Measurements from ENCODE around the gene MYH8. TPM values are rescaled to one million over a fixed set of nuclear protein-coding genes. Genes with fewer than 3 reads are reported as not detected.

Gene MYH8
- polyA plus RNA-seq, 1 of the 3 experiments (the other 2 are of a cell fraction), result under 0.01 TPM

DNA sequence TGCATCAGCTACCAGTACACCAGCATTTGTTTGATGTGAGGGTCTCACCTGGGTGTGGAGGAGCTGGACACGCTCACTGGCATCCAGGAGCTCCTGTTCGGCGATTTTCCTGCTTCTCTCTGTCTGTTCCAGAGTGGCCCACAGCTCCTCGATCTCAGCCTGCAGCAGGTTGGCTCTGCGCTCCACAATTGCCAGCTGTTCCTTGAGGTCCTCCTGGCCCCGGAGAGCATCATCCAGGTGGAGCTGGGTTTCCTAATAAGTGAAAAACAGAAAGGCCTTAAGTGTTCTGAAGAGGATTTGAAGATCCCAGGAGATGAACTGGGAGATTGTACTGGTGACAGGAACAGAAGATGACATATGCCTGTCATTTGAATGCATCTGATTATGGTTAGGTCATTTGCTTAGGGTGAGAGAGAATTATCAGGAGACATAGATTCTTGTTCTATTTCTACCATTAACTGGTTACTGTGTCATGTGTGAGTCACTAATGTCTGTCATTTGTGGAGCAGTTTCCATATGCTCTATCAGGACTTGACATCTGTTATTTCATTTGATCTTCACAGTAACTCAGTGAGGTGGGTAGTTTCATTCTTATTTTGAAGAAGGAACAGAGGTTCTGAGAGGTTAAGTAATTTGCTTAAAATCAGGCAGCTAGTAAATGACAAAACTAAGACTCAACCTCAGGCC lies 27.4 kb downstream of the MYH8 start:
- no peak overlapping the region for H3K9ac ChIP-seq
- no peaks in the 10 kb centered on the region for H3K9me2 ChIP-seq
- ChIA-PET CTCF (interaction anchor here (0.7 kb wide), 1 partner anchor 626 kb away, joined by 5 read pairs; no protein-coding TSS in a partner anchor), POLR2A (no interaction called here)
- no peak overlapping the region for H3K27ac ChIP-seq (ENCODE audit: low read depth in 2 of 2, low read length in 1 of 2)
- no peaks in the 10 kb centered on the region for H3K36me3 ChIP-seq (replicated peaks in 1 of 2; ENCODE audit: control insufficient read depth in 1 of 2, insufficient read depth in 2 of 2, low read length in 1 of 2)
- H2AFZ ChIP-seq (ENCODE audit: low read depth), result no peak overlapping the region
- no peaks in the 10 kb centered on the region for H4K20me1 ChIP-seq (ENCODE audit: insufficient read depth)
- no peak for DNase-seq
- no peak overlapping the region for H3K4me3 ChIP-seq (ENCODE audit: low read depth in 2 of 2, low read length in 1 of 2)
- no peaks in the 10 kb centered on the region for H3K9me3 ChIP-seq
- TF ChIP-seq GATA2 (CRISPR knock-in tag; IDR thresholded peaks at IDR 0.05), result no peak
- TF ChIP-seq, protein P1, sequence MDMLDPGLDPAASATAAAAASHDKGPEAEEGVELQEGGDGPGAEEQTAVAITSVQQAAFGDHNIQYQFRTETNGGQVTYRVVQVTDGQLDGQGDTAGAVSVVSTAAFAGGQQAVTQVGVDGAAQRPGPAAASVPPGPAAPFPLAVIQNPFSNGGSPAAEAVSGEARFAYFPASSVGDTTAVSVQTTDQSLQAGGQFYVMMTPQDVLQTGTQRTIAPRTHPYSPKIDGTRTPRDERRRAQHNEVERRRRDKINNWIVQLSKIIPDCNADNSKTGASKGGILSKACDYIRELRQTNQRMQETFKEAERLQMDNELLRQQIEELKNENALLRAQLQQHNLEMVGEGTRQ (IDR thresholded peaks at IDR 0.05; ENCODE audit: borderline replicate concordance, low read depth, low read length), result no peak
- TF ChIP-seq RXRA (IDR thresholded peaks at IDR 0.05; ENCODE audit: borderline replicate concordance, low read depth), result no peak
- no peak for TF ChIP-seq ELF1 (IDR thresholded peaks at IDR 0.05)
- no peak for TF ChIP-seq TAF1 (IDR thresholded peaks at IDR 0.05; ENCODE audit: borderline replicate concordance, low read depth, low read length)
- WGBS (ENCODE audit: low lambda C conversion rate), result 16% methylated on average over 6 of the region's 6 CpGs
- no peak overlapping the region for H3K4me2 ChIP-seq
- no peaks in the 10 kb centered on the region for H3K79me2 ChIP-seq (ENCODE audit: insufficient read depth)
- no peaks in the 10 kb centered on the region for H3K4me1 ChIP-seq (ENCODE audit: control insufficient read depth in 1 of 2, insufficient read depth in 2 of 2, low read depth in 1 of 2, low read length in 1 of 2)
- H3K27me3 ChIP-seq (ENCODE audit: insufficient read depth), result no peaks in the 10 kb centered on the region; the same call in 1 of the 2 replicates
- H3F3A ChIP-seq (replicated peaks; ENCODE audit: insufficient read depth), result no peaks in the 10 kb centered on the region

DNA sequence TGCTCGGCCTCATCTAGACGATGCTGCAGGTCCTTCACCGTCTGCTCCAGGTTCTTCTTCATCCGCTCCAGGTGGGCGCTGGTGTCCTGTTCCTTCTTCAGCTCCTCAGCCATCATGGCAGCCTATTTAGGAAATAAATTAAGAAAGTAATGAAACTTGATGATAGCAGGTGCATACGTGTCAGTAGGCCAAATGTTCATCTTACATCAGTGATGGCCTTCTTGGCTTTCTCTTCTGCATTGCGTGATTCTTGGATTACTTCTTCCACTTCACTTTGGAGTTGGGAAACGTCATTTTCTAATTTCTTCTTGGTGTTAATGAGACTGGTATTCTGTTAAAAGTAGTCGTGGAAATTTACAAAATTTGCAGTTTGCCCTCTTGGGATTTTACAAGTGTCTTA lies 28.9 kb downstream of the MYH8 start:
- H3K9me2 ChIP-seq, result no peaks in the 10 kb centered on the region
- no peaks in the 10 kb centered on the region for H3K36me3 ChIP-seq (replicated peaks in 1 of 2; ENCODE audit: control insufficient read depth in 1 of 2, insufficient read depth in 2 of 2, low read length in 1 of 2)
- no peak overlapping the region for H3K4me3 ChIP-seq (ENCODE audit: low read depth in 2 of 2, low read length in 1 of 2)
- no peaks in the 10 kb centered on the region; the same call in 1 of the 2 replicates for H3K27me3 ChIP-seq (ENCODE audit: insufficient read depth)
- ChIA-PET CTCF (no interaction called here), POLR2A (no interaction called here)
- no peaks in the 10 kb centered on the region for H3K9me3 ChIP-seq
- no peaks in the 10 kb centered on the region for H4K20me1 ChIP-seq (ENCODE audit: insufficient read depth)
- H3F3A ChIP-seq (replicated peaks; ENCODE audit: insufficient read depth), result no peaks in the 10 kb centered on the region
- H3K4me1 ChIP-seq (ENCODE audit: control insufficient read depth in 1 of 2, insufficient read depth in 2 of 2, low read depth in 1 of 2, low read length in 1 of 2), result no peaks in the 10 kb centered on the region
- no peaks in the 10 kb centered on the region for H3K79me2 ChIP-seq (ENCODE audit: insufficient read depth)
- H3K9ac ChIP-seq, result no peak overlapping the region
- 21% methylated on average over 9 of the region's 9 CpGs for WGBS (ENCODE audit: low lambda C conversion rate)
- TF ChIP-seq TEAD4 (IDR thresholded peaks at IDR 0.05; ENCODE audit: borderline replicate concordance, insufficient read depth) (no peak), FOXJ3 (CRISPR knock-in tag; IDR thresholded peaks at IDR 0.05) (no peak)
- H2AFZ ChIP-seq (ENCODE audit: low read depth), result no peak overlapping the region
- no peak overlapping the region for H3K27ac ChIP-seq (ENCODE audit: low read depth in 2 of 2, low read length in 1 of 2)
- DNase-seq, result no peak
- no peak overlapping the region for H3K4me2 ChIP-seq

DNA sequence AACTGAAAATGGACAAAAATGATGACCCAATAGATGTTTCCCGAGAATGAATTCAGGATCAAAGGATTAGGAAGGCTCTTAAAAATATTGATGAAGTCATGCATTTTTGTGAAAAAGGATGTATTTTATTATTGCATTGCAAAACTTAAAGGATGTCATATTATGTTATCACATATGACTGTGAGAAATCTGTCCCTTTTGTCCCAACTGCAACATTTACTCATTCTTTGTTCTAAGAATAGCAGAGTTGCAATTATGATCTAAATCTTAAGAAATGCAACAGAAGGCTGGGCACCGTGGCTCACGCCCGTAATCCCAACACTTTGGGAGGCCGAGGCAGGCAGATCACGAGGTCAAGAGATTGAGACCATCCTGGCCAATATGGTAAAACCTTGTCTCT lies 35.9 kb downstream of the MYH8 start:
- Histone ChIP-seq H3K4me2 (no peak overlapping the region), H3K27ac (ENCODE audit: low read depth in 2 of 2, low read length in 1 of 2) (no peak overlapping the region), H3K36me3 (replicated peaks in 1 of 2; ENCODE audit: control insufficient read depth in 1 of 2, insufficient read depth in 2 of 2, low read length in 1 of 2) (no peaks in the 10 kb centered on the region), H3K4me3 (ENCODE audit: low read depth in 2 of 2, low read length in 1 of 2) (no peak overlapping the region), H2AFZ (ENCODE audit: low read depth) (no peak overlapping the region), H3K27me3 (ENCODE audit: insufficient read depth) (no peaks in the 10 kb centered on the region; the same call in 1 of the 2 replicates), H3K9me3 (no peaks in the 10 kb centered on the region), H3K79me2 (ENCODE audit: insufficient read depth) (no peaks in the 10 kb centered on the region), H3K9ac (no peak overlapping the region), H3F3A (replicated peaks; ENCODE audit: insufficient read depth) (no peaks in the 10 kb centered on the region), H4K20me1 (ENCODE audit: insufficient read depth) (no peaks in the 10 kb centered on the region), H3K9me2 (no peaks in the 10 kb centered on the region), H3K4me1 (ENCODE audit: control insufficient read depth in 1 of 2, insufficient read depth in 2 of 2, low read depth in 1 of 2, low read length in 1 of 2) (no peaks in the 10 kb centered on the region)
- DNase-seq, result no peak
- ChIA-PET POLR2A (no interaction called here), CTCF (no interaction called here)
- WGBS (ENCODE audit: low lambda C conversion rate), result 10% methylated on average over 6 of the region's 6 CpGs
- no peak for TF ChIP-seq TAF1 (IDR thresholded peaks at IDR 0.05; ENCODE audit: borderline replicate concordance, low read depth, low read length)
- no peak for TF ChIP-seq NFIC (IDR thresholded peaks at IDR 0.05; ENCODE audit: borderline replicate concordance)
- TF ChIP-seq CHD2 (IDR thresholded peaks at IDR 0.05; ENCODE audit: low read length, partially characterized antibody), result no peak
- TF ChIP-seq NRF1 (IDR thresholded peaks at IDR 0.05; ENCODE audit: low read depth, low read length), result no peak
- TF ChIP-seq, protein P2, sequence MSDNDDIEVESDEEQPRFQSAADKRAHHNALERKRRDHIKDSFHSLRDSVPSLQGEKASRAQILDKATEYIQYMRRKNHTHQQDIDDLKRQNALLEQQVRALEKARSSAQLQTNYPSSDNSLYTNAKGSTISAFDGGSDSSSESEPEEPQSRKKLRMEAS (IDR thresholded peaks at IDR 0.05; ENCODE audit: low read depth), result no peak
- TF ChIP-seq TCF12 (IDR thresholded peaks at IDR 0.05), result no peak
- TF ChIP-seq, protein P3, sequence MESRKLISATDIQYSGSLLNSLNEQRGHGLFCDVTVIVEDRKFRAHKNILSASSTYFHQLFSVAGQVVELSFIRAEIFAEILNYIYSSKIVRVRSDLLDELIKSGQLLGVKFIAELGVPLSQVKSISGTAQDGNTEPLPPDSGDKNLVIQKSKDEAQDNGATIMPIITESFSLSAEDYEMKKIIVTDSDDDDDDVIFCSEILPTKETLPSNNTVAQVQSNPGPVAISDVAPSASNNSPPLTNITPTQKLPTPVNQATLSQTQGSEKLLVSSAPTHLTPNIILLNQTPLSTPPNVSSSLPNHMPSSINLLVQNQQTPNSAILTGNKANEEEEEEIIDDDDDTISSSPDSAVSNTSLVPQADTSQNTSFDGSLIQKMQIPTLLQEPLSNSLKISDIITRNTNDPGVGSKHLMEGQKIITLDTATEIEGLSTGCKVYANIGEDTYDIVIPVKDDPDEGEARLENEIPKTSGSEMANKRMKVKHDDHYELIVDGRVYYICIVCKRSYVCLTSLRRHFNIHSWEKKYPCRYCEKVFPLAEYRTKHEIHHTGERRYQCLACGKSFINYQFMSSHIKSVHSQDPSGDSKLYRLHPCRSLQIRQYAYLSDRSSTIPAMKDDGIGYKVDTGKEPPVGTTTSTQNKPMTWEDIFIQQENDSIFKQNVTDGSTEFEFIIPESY (IDR thresholded peaks at IDR 0.05; ENCODE audit: borderline replicate concordance, low read depth), result no peak
- TF ChIP-seq TEAD4 (IDR thresholded peaks at IDR 0.05; ENCODE audit: borderline replicate concordance, insufficient read depth), result no peak
- TF ChIP-seq SMC3 (IDR thresholded peaks at IDR 0.05; ENCODE audit: low read depth, low read length), result no peak
- TF ChIP-seq, protein P4, sequence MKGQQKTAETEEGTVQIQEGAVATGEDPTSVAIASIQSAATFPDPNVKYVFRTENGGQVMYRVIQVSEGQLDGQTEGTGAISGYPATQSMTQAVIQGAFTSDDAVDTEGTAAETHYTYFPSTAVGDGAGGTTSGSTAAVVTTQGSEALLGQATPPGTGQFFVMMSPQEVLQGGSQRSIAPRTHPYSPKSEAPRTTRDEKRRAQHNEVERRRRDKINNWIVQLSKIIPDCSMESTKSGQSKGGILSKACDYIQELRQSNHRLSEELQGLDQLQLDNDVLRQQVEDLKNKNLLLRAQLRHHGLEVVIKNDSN (IDR thresholded peaks at IDR 0.05; ENCODE audit: borderline replicate concordance, low read depth), result no peak
- TF ChIP-seq RXRA (IDR thresholded peaks at IDR 0.05; ENCODE audit: borderline replicate concordance, low read depth), result no peak
- TF ChIP-seq RAD21 (IDR thresholded peaks at IDR 0.05; ENCODE audit: low read length), result no peak
- TF ChIP-seq, protein P5, sequence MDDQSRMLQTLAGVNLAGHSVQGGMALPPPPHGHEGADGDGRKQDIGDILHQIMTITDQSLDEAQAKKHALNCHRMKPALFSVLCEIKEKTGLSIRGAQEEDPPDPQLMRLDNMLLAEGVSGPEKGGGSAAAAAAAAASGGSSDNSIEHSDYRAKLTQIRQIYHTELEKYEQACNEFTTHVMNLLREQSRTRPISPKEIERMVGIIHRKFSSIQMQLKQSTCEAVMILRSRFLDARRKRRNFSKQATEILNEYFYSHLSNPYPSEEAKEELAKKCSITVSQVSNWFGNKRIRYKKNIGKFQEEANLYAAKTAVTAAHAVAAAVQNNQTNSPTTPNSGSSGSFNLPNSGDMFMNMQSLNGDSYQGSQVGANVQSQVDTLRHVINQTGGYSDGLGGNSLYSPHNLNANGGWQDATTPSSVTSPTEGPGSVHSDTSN (IDR thresholded peaks at IDR 0.05), result no peak
